ENCODE results near the gene FLVCR2. TPM values are rescaled to one million over a fixed set of nuclear protein-coding genes. Genes with fewer than 3 reads are reported as not detected.

Gene FLVCR2
- total and polyA plus RNA-seq, 12 donors = 0.95 to 11.3 (median 2.9) TPM

GRCh38 chr14:75561013-75561432 is 17.4 kb upstream of the FLVCR2 start:
- intact Hi-C loops (cut with DNase I) = loop anchor here in 3 of 10 donors (5.0 to 10.0 kb wide), 2 partner anchors 254 to 256 kb away; no protein-coding TSS in a partner anchor
- DNase-seq = peak; percentile 56 to 70
- Histone ChIP-seq H3K4me1 (peaks cover 0 to 20% (median 2%) of the 10 kb centered on the region in 9 donors), H3K27ac (no peak overlapping the region), H3K9me3 (peaks cover 0 to 17% (median 0%) of the 10 kb centered on the region in 11 donors), H3K36me3 (no peaks in the 10 kb centered on the region), H3K4me3 (no peak overlapping the region), H3K27me3 (peaks cover 0 to 2% (median 0%) of the 10 kb centered on the region in 7 donors)
- TF ChIP-seq CTCF (IDR thresholded peaks at IDR 0.05) = peak; percentile 43 to 93 (median 76)
- WGBS, 2 donors = 2 to 3% methylated on average over 6 of the region's 6 CpGs
- peak; percentile 80 to 90 (median 85) for ATAC-seq

- ATAC-seq (no peak), DNase-seq (no peak)
- H3K9me3 ChIP-seq = peaks cover 0 to 12% (median 0%) of the 10 kb centered on the region in 11 donors
- no peak for TF ChIP-seq CTCF (IDR thresholded peaks at IDR 0.05)
- H3K36me3 ChIP-seq = no peaks in the 10 kb centered on the region
- no peak overlapping the region for H3K4me3 ChIP-seq
- H3K27me3 ChIP-seq = peaks cover 0 to 2% (median 0%) of the 10 kb centered on the region in 7 donors
- intact Hi-C loops (cut with DNase I) = loop anchor here in 3 of 10 donors (5.0 to 10.0 kb wide), 2 partner anchors 255 to 257 kb away; no protein-coding TSS in a partner anchor
- no peak overlapping the region for H3K27ac ChIP-seq
- peaks cover 0 to 20% (median 2%) of the 10 kb centered on the region in 9 donors for H3K4me1 ChIP-seq
- 56% methylated on average over 7 of the region's 7 CpGs for WGBS, 2 donors
These were observed 16.3 kb upstream of the FLVCR2 start for GRCh38 chr14:75562089-75562488.

- H3K27me3 ChIP-seq = peaks cover 0 to 2% (median 0%) of the 10 kb centered on the region in 7 donors
- H3K27ac ChIP-seq = no peak overlapping the region
- no peak for ATAC-seq
- H3K4me1 ChIP-seq = peaks cover 0 to 20% (median 2%) of the 10 kb centered on the region in 9 donors
- intact Hi-C loops (cut with DNase I) = loop anchor here in 3 of 10 donors (5.0 to 10.0 kb wide), 2 partner anchors 255 to 258 kb away; no protein-coding TSS in a partner anchor
- TF ChIP-seq CTCF (IDR thresholded peaks at IDR 0.05) = no peak
- DNase-seq = no peak
- H3K36me3 ChIP-seq = no peaks in the 10 kb centered on the region
- 82 to 86% methylated on average over 4 of the region's 4 CpGs for WGBS, 2 donors
- peaks cover 0 to 8% (median 0%) of the 10 kb centered on the region in 11 donors for H3K9me3 ChIP-seq
- H3K4me3 ChIP-seq = no peak overlapping the region
These were observed 15.9 kb upstream of the FLVCR2 start for GRCh38 chr14:75562489-75562888.

- Histone ChIP-seq H3K9me3 (no peaks in the 10 kb centered on the region), H3K27me3 (peaks cover 0 to 2% (median 0%) of the 10 kb centered on the region in 7 donors), H3K36me3 (no peaks in the 10 kb centered on the region), H3K27ac (no peak overlapping the region), H3K4me3 (no peak overlapping the region), H3K4me1 (peaks cover 0 to 20% (median 2%) of the 10 kb centered on the region in 9 donors)
- DNase-seq = no peak
- no peak for TF ChIP-seq CTCF (IDR thresholded peaks at IDR 0.05)
- 83 to 87% methylated on average over 4 of the region's 4 CpGs for WGBS, 2 donors
- intact Hi-C loops (cut with DNase I) = loop anchor here in 3 of 10 donors (5.0 to 10.0 kb wide), 2 partner anchors 257 to 259 kb away; no protein-coding TSS in a partner anchor
- no peak for ATAC-seq
These were observed 14.5 kb upstream of the FLVCR2 start for GRCh38 chr14:75563931-75564330.
